GM12874 (cell line): Measurements from ENCODE around the gene SIN3B.

Experiments used
- CTCF ChIP-seq: IDR thresholded peaks from 2 replicates; pipeline ENCODE4 v1.5.1; 2011; ENCODE audit warnings: low read depth, mild to moderate bottlenecking, control low read depth, low read length, moderate library complexity; ENCODE audit not compliant: insufficient read depth

SIN3B gene

GRCh38 chr19:16871871-16872270, 42.7 kb downstream of the SIN3B start:
- TF ChIP-seq CTCF: no peak

- TF ChIP-seq CTCF: no peak
Measured at GRCh38 chr19:16872728-16873127, 43.5 kb downstream of the SIN3B start.

DNA sequence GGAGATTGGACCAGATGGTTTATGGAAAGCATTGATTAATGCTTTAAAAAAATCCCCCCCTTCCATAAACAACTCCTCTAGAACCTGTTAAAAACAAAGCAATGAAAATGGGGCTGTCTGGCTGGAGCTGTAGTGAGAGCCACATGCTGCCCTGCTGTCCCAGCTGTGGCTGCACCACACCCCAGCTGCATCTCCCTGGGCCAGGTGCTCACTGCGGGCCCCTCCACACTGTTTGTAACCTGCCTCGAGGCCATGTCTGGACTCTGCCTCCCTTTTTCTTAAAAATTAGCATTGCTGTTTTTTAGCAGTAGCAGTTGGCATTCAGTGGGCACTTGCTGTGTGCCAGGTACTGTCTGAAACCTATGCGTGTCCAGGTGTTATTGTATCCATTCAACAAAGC, 44.4 kb downstream of the SIN3B start:
- no peak for TF ChIP-seq CTCF

DNA sequence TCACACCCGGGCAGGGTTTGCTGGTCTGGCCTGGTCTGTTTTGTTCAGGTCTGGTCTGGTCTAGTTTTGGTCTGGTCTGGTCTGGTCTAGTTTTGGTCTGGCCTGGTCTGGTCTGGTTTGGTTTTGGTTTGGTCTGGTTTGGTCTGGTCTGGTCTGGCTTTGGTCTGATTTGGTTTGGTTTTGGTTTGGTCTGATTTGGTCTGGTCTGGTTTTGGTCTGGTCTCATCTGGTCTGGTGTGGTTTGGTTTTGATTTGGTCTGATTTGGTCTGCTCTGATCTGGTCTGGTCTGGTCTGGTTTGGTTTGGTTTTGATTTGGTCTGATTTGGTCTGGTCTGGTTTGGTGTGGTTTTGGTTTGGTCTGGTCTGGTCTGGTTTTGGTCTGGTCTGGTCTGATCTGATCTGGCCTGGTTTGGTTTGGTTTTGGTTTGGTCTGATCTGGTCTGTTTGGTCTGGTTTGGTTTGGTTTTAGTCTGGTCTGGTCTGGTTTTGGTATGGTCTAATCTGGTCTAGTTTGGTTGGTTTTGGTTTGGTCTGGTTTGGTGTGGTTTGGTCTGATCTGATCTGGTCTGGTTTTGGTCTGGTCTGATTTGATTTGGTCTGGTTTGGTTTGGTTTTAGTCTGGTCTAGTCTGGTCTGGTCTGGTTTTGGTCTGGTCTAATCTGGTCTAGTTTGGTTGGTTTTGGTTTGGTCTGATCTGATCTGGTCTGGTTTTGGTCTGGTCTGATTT, 45.2 kb downstream of the SIN3B start:
- no peak for TF ChIP-seq CTCF

GRCh38 chr19:16875584-16876555, 46.7 kb downstream of the SIN3B start:
- TF ChIP-seq CTCF: no peak

GRCh38 chr19:16876904-16877361, 47.7 kb downstream of the SIN3B start:
- no peak for TF ChIP-seq CTCF

- TF ChIP-seq CTCF: no peak
Measured at GRCh38 chr19:16877581-16877980, 48.4 kb downstream of the SIN3B start.
